Fibroblast of skin of abdomen (primary cell): ENCODE results near the gene TEX22.

ENCODE experiments used
- DNase-seq: peaks from one replicate; pipeline ENCODE4 v3.0.0-alpha.2; 2013

TEX22 gene

DNA sequence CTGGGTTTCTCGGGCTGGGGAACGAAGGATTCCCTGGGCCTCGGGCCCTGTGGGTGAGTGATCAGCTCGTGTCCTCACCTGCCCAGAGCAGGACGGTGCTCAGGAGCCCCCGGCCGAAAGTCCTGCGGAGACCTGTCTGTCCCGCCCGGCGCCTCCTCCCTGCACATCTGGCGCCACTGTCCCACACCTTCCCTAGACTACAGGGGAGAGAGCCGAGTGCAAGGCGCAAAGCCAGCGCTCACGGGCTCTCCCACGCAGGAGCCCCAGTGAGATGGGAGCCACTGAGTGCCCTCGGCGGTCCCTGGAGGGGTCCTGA is 13.1 kb upstream of the TEX22 start:
- no peak for DNase-seq

DNA sequence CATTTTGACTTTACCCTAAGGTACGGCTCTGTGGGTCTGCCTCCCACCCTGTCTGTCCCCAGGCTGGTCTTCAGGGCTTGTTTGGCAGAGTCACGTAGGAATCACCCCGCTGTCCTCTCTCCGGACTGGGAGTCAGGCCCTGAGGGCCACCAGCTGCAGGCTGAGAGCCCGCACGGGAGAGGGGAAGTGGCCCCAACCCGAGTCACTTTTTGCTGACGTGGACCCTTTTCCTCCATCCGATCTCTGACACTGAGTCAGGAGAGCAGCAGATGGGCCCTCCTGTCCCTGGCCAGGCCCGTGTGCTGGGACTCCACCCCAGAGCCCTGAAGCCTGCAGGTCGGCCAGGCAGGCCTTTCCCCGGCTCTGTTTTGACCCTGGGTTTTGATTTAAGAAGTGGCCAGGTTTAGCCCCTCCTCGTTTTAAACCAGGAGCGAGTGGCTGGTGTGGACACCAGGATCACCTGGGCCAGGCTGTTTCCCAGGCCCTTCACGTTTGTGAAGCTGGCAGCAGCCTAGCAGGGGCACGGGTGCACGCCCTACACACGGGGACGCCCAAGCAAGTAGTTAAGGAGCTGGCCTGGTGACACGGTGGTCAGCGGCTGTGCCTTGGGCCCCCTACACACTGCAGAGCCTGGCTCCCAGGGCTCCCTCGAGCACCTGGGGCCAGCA is 12.5 kb upstream of the TEX22 start:
- no peak for DNase-seq

DNA sequence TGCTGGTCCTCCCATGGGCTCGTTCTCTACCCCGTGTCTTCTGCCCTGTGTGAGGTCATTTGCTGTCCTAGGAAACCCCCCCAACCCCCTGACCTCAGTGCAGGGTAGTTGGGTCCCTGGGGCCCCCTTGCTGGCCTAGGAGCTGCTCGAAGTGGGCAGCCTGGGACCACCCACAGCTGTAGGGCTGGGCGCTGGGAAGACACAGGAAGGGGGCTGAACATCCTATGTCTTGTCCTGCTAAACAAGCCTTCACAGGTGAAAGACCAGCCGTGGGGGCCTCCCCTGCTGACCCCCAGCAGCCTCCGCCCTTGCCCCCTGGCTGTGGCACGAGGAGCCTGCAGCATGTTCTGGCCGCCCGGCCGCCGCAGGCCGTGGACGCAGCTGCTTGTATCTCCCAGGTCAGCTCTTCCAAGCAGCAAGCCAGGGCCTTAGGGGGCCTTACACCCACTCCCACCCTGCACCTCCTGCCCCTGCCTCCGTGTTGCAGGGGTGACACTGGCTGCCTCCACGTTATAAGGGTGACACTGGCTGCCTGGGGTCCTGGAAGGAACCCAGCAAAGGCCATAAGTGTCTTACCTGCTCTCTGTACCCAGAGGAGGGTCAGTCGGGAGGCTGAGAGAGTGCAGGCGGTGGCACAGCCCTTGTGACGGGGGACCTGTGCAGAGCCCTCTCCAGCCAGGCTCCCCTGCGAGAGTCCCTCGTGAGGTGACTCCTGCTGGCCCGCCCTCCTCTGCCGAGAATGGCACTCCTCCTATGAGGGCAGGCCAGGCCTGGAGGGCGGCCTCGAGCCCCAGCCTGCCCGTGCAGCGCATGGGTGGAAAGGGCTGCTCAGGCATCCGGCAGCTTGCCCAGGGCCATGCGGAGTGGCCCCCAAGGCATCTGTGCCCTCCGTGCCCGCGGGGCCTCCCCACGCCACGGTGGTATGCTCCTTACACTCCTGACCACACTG is 11.5 kb upstream of the TEX22 start:
- no peak for DNase-seq

DNA sequence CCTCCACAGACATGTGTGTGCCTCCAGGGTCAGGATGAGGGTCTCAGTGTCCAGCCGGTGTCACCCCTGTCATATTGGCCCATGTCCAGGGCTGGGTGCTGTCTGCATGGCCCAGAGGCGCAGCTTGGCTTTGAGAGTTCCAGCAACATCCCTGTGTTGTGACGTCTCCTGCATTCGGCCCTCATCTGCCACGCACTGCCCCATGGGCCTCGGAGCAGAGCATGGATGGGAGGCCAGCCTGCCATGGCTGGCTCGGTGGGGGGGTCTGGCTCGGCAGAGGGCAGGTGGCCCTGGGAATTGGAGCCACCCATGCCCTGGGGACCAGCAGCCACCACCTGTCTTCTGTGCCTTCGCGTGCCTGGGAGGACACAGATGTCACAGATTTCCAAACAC is 10.8 kb upstream of the TEX22 start:
- no peak for DNase-seq

DNA sequence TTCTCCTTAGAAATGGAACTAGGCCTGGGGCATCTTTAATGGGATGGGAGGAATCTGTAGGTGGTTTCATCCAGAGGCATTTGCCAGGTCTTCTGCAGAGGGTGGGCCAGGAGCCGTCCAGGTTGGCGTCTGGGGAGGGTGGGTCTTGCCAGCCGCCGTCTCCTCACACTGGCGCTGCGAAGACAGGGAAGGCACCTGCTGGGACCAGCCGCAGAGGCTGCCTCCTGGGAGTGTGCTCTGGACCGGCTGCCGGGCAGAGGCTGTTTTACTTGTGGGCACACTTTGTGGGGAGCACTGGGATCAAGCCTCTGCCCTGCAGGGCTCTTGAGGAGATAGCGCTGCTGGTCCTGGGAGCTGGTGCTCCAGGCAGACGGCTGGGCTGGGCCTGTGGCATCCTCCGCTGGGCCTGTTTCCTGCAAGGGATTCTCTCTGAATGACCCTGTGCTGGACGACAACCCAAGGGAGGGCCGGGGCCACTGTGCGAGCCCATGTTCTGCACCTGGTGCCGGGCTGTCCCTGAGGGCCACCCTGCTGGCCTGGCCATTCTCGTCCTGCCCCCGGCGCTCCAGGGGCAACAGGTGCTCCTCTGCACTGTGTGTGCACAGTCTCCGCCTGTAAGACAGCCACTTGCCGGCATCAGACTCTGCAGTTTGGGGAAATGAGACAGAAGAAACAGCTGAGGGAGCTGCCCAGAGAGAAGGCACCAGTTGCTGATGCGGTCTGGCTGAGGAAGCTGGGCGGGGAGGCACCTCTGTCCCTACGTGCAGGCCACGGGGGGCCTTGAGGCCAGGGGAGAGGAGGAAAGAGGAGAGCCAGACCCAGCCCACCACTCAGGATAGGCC is 10.0 kb upstream of the TEX22 start:
- DNase-seq: no peak

DNA sequence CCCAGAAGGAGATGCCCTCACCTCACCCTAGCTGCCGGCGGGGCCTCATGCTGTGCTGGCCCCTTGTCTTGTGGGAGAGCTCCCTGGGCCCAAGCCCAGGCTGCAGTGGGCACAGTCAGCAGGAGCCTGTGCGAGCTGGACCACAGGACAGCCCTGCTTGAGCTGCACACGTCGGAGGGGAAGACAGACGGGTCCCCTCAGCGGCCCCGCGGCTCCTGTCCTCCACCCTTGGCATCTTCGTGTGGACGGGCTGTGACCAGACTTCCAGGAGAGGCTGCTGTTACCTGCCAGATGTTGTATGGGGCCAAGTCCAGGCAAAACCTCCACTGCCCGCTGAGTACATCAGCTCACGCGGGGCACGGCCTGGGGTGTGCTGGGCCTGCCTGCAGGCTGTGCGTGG is 9.4 kb upstream of the TEX22 start:
- no peak for DNase-seq

DNA sequence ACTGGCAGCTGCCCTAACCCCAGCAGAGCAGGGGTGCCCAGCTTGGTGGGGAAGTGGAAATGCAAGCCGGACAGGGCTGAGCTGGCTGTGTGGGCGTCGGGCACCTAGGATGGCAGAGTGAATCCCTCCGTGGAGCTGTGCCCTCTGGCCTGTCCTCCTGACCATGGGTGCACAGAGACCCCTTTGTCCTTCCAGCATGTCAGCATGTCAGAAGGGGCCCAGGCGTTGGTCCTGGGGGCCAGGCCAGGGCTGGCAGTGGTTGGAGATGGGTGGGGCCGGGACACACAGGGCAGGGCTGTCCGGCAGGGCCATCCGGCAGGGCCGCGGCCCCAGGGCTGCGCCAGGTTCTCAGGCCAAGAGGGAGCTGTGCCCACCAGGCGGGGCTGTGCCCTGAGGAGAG is 8.8 kb upstream of the TEX22 start:
- no peak for DNase-seq

DNA sequence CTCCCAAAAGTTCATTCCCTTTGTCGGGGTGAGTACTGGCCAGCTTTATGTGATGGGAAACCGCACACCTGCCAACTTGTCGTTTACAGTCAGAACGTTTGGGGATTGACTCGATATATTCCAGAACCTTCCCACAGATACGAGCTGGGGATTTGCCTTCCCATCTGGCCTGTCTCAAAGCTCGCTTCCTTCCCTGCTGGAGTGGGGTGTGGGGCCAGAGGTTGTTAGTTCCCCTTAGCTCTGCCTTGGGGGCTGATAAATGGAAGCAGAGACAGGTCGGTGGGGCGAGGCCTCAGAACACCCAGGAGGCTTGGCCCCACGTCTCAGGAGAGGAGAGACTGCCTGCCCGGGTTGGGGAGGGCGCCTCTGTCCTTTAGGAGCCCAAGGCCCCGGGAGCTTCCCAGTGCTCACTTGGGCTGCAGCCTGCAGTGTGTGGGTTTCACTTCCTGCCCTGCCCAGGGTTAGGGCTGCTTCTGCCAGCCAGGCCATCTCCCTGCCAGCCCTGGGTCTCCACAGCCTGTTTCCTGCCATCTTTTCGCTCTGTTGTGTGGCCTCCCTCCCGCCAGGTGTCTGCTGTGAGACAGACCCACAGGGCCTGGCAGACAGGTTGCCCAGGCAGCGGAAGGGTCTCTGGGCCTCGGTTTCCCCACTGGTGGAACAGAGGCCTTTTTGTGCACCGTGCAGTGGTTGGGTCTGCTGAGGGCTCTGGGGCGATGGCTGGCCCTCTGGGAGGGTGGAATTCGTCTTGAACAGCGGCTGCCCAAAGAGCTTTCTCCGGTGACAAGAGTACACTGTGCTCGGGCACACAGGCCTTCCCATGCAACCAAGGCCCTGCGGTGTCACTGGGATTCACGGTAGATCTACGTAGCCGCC is 8.1 kb upstream of the TEX22 start:
- no peak for DNase-seq

DNA sequence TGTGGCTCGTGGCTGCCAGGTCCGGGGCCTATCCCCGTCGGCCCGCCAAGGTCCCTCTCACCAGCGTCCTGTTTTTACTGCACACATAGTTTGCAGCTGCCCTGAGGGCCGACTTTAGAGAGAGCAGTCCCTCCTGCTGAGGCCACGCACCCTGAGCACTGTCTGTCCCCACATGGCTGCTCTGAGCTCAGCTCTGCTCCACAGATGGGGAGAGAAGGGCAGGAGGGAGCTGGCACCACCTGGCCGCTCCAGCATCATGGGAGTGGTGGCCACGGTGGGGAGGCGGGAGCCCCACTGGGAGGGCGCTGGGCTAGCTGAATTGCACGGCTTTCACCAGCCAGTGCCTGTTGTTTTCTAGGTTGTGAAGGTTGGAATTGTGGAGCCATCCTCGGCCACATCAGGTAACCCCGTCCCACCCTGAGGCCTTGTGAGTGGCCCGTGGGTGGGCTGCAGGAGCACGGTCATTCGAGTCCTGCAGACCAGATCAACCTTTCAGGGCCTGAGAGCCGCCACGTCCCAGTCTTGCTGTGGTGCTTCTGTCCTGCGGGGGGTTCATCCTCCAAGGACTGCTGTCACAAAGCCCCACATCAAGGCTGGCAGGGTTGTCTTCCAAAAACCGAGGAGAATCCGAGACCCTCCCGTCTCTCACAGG is 7.4 kb upstream of the TEX22 start:
- no peak for DNase-seq

DNA sequence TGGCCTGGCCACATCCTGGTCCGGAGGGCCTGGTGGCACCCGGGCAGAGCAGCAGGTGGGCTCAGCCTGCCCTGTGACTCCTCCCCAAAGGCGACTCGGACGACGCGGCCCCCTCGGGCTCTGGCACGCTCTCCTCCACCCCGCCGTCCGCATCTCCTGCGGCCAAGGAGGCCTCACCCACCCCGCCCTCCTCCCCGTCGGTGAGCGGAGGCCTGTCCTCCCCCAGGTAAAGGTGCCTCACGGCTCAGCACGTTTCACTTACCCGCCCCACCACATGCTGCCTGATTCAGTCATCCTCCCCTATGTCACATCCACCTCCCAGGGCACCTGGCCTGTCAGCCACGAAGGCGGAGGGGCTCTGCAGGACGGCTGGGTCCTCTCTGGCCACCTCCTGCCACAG is 6.8 kb upstream of the TEX22 start:
- no peak for DNase-seq

DNA sequence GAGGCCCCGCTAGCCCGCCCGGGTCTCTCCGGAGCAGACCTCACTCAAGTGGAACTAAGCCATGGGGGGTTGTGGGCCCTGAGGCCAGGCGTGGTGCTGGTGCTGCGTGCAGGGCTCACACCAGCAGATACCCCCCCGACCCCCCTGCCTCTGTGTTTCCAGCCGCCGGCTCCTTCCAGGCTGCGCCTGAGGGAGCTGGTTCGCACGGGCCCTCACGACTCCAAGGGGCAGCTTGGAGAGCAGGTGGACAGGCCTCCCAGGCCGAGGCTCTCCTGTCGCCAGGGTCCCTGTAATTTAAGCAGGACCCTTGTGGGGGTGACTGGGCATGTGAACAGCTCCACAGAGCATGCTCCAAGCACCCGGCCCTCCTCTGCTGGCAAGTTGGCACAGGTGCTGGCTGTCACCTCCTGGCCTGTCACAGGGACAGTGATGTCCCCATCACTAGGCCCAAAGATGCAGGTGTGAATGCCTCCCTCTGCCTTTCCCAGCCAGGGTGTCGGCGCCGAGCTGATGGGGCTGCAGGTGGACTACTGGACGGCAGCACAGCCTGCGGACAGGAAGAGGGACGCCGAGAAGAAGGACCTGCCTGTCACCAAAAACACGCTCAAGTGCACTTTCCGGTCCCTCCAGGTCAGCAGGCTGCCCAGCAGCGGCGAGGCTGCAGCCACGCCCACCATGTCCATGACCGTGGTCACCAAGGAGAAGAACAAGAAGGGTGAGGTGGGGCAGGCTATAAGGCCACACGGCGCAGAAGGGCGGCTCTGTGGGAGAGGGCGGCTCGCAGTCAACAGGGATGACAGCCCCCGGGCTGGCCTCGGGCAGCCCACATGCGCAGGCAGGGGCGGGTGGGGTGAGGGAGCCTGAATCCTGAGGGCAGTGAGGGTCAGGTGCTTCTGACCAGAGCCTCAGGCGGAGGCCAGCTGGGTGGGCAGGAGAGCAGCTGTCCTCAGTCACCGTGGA is 5.9 kb upstream of the TEX22 start:
- no peak for DNase-seq

DNA sequence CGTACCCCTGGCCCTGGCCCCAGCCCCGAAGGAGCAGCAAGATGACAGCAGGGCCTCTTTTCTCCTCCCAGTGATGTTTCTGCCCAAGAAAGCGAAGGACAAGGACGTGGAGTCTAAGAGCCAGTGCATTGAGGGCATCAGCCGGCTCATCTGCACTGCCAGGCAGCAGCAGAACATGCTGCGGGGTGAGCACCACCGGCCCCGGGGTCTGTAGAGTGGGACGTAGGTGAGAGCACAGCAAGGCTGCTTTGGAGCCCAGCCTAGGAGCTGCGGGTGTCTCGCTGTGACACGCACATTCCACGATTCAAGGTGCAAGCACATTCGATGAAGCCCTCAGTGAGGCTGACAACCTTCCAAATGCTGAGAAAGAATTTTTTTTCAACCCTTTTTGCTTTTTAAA is 5.2 kb upstream of the TEX22 start:
- no peak for DNase-seq

DNA sequence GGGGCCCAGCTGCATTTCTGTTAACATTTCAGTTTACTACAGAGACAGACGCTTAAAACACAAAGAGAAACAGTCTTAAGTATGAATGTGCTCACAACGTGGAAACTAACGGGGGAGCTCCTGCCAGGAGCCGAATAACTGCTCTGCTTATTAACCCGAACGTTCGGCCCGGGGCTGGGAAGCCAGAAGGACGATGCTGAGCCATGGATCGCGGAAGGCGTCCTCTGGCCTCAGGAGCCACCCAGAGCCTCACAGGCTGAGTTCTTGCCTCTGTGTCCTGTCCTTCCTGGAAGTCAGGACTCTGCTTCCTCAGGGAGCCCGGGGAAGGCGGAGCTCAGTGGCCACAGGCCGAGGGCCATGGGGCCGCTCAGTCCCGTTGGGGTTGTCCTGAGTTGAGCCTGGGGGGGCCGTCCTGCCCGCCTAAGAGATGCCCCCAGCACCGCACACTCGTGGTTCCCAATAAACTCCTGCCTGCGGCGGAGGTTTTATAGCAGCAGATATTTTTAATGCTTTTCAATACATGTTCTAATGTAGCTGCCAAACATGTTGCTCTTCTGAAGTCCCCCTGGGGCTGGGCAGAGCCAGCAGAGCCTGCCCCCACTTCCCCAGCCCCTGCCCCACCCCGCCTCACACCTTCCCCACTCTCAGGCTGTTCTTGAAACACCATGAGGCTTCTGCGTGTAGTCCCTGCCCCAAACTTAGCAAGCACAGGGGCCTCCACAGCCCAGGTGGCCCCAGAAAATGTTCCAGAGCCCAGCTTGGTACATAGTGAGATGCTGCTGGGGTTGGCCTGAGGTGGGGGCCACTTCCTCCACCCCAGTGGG is 3.4 kb upstream of the TEX22 start:
- no peak for DNase-seq

DNA sequence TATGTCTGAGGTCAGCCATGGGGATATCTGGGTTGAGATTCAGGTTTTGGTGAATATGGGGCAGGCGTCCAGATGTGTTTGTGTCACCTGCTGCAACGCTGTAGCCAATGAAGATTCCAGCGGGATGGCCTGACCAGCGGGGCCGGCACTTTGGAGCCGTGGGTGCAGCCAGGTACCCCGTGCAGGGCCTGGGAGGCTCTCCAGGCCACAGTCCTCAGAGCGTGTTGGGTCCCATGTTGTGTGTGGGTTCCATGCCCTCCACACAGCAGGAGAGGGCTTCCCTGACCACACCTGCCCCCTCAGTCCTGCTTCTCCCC is 2.8 kb upstream of the TEX22 start:
- DNase-seq: no peak

DNA sequence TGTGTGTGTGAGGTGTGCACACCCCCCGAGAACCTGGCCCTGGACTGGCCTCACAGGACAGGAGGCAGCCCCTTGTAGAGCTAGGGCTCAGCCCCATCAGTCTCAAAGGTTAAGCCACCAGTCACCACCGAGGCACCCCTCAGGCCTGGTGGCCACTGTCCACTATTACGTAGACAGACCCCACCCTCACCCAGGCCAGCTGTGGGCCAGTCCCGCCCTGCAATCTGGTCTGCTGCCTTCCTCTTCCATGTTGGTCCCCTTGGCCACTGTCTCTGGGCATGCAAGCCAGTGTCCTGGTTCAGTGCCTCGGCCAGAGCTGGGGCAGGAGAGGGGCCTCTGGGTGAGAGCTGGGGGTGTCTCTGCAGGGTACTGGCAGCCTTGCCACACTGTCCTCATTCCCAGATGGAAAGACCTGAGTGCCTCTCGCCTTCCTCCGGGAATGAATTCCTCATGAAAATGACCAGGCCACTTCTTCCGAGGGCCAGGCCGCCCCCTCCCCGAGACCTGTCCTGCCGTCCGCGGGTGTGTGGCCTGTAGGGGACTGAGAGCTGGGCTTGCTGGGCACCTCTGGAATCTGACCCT is 897 bp upstream of the TEX22 start:
- no peak for DNase-seq

DNA sequence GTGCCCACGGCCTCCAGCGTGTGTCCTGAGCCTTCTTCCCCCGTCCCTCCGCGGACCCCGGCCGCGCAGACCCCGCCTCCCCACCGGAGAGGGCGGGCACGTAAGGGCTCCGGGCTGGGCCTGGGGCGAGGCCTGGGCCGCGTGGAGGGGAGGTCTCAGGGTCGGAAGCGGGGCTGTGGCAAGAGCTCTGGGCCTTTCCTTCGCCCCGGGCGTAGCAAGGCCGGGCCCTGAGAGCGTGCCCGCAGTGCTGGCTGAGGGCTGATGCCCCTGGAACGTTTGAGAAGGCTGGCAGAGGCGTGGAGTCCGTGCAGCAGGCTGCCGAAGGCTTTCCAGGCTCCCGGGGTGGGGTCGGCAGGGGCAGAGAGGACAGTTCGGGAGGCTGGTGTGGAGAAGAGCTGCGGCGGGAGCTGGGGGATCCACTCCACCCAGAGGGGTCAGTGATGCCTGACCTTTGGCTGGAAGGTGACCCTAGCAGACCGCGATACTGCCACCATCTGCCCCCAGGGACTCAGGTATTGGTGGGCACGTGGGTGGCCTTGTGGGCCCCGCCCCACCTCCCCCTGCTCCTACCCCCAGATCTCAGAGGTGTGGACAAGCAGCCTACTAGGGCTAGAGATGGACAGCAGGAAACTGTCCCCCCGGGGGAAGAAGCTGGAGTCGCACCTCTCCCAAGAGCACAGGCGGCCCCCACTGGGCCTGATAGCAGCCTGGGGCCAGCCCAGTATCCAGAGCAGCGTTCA is 558 bp downstream of the TEX22 start:
- no peak for DNase-seq

DNA sequence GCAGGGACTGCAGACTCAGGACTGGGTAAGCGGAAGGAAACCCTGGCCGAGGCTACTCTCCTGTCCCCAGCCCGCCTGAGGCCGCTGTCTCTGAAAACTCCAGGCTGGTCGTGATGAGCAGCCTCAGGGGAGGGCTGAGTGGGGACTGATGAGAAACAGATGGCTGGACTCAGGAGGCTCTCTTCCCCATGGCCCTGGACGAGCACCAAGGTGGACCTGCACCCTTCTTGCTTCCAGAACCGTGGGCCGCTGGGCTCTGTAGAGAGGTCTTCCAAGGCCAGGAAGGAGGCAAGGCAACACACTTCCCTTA is 1.1 kb downstream of the TEX22 start:
- no peak for DNase-seq

DNA sequence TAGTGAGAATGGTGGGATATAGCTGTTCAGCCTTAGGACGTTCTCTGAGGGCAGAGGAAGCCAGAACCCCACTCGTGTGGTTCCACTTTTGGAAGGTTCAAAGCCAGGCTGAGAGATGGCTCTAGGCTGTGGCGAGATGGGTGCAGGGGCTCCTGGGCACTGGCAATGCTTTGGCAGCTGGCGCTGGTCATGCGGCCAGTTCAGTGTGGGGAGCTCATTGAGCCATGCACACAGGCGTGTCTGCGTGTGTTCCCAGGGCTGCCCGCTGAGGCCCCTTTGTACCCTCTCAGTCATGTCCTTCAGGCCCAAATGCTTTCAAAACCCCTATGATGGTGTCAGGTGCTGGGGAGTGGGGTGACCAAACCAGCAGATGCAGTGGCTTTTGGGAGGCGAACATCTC is 1.7 kb downstream of the TEX22 start:
- DNase-seq: no peak

DNA sequence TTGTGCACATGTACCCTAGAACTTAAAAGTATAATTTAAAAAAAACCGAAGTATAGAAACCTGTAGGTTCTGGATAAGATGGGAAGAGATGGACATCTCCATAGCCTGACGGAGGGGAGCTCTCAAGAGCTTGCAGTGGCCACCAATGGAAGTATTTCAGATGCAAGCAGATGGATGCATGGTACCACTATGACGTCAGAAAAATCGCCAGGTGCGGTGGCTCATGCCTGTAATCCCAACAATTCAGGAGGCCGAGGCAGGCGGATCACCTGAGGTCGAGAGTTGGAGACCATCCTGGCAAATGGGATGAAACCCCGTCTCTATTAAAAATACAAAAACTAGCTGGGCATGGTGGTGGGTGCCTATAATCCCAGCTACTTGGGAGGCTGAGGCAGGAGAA is 3.4 kb downstream of the TEX22 start:
- no peak for DNase-seq
